Peyer's patch (tissue), 4 donors: ENCODE measurements around the gene PIGU.

Experiments
- POLR2A ChIP-seq, 2 donors: fragments of 450-650 bp; IDR thresholded peaks; one replicate each; pipeline ENCODE4 v1.5.1; 2017; ENCODE audit warnings: antibody characterized with exemption in 2 of 2, mild to moderate bottlenecking in 2 of 2, moderate library complexity in 2 of 2
- TF ChIP-seq, protein P1 (sequence below), 6 experiments: fragments of 450-650 bp in 4 of 6; fragments of 200-600 bp in 2 of 6; sonication (generic) in 1 of 6; IDR thresholded peaks; one replicate each; pipeline ENCODE4 v1.5.1; 2017 to 2019; ENCODE audit warnings: antibody characterized with exemption in 6 of 6, mild to moderate bottlenecking in 3 of 6, moderate library complexity in 1 of 6

DNA sequence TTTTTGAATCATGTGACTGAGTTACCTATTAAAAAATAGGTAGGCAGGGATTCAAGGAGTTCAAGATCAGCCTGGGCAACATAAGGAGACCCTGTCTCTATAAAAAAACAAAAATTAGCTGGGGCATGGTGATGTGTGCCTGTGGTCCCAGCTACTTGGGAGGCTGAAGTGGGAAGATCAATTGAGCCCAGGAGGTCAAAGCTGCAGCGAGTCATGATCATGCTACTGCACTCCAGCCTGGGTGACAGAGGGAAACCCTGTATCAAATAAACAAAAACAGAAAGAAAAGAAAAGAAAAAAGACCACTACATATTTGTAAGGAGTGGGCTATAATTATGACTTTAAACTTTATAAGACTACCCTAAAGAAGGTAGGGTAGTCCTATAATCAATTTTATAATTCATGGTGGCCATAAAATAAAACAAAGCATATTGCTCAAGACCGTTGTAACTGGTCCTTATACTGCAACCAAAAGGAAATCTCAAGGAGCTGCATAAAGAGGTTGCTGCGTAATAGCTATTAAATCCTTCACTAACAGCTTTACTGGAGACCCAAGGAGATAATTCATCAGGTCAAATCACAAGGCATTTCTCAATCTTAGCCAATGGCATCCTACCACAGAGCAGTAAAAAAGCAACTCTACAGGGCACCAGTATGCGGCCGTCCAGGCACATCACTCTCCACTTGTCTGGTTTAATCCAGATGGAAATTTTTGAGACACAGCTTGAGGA is 13.5 kb downstream of the PIGU start:
- TF ChIP-seq, protein P1, sequence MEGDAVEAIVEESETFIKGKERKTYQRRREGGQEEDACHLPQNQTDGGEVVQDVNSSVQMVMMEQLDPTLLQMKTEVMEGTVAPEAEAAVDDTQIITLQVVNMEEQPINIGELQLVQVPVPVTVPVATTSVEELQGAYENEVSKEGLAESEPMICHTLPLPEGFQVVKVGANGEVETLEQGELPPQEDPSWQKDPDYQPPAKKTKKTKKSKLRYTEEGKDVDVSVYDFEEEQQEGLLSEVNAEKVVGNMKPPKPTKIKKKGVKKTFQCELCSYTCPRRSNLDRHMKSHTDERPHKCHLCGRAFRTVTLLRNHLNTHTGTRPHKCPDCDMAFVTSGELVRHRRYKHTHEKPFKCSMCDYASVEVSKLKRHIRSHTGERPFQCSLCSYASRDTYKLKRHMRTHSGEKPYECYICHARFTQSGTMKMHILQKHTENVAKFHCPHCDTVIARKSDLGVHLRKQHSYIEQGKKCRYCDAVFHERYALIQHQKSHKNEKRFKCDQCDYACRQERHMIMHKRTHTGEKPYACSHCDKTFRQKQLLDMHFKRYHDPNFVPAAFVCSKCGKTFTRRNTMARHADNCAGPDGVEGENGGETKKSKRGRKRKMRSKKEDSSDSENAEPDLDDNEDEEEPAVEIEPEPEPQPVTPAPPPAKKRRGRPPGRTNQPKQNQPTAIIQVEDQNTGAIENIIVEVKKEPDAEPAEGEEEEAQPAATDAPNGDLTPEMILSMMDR (IDR thresholded peaks at IDR 0.05): no peak
- TF ChIP-seq POLR2A (IDR thresholded peaks at IDR 0.05): no peak
